PC-9 (cell line): ENCODE data around the gene PRKCH. TPM values are rescaled to one million over a fixed set of nuclear protein-coding genes. Genes with fewer than 3 reads are reported as not detected.

Experiments used
- Bru-seq: library from RNA; stranded (reverse); fragments of 400-500 nt; gene quantifications from one replicate; lab custom pipeline; 2021; lab: Mats Ljungman, UMichigan
- BruChase-seq, 2 experiments: library from RNA; stranded (reverse); fragments of 400-500 nt; gene quantifications; one replicate each; lab custom pipeline; 2021; lab: Mats Ljungman, UMichigan
- BruUV-seq: library from RNA; stranded (reverse); fragments of 400-500 nt; replicated peaks from 2 replicates; lab custom pipeline; 2021; lab: Mats Ljungman, UMichigan
- CTCF ChIA-PET: fragments of 300-600 bp; sonication (Branson Sonifier 250); formaldehyde crosslinking; loops from one replicate; lab custom pipeline; 2022; ENCODE audit warnings: antibody characterized with exemption; lab: Charles Lee
- POLR2A ChIA-PET: fragments of 300-600 bp; sonication (Branson Sonifier 250); formaldehyde crosslinking; loops from one replicate; lab custom pipeline; 2022; ENCODE audit warnings: antibody characterized with exemption; ENCODE audit not compliant: unreplicated experiment; lab: Charles Lee
- DNase-seq, 2 experiments: peaks; one replicate each; pipeline versions ENCODE4 v3.0.0 to v3.0.0-alpha.2; 2015 to 2022; ENCODE audit warnings: mixed read lengths in 1 of 2
- H2AFZ ChIP-seq: fragments of 200-600 bp; sonication (generic); 2 replicates; pipeline ENCODE4 v1.8.1; 2017; ENCODE audit warnings: antibody characterized with exemption
- H3F3A ChIP-seq: fragments of 200-600 bp; sonication (generic); 2 replicates; pipeline ENCODE4 v1.8.1; 2017; ENCODE audit warnings: antibody characterized with exemption, mild to moderate bottlenecking, low read depth; ENCODE audit not compliant: insufficient read depth
- H3K27ac ChIP-seq: fragments of 200-600 bp; sonication (generic); 2 replicates; pipeline ENCODE4 v1.6.1; 2016; ENCODE audit warnings: mixed run types
- H3K27me3 ChIP-seq: fragments of 200-600 bp; sonication (generic); 2 replicates; pipeline ENCODE4 v1.6.1; 2016; ENCODE audit warnings: low read depth, mixed run types; ENCODE audit not compliant: insufficient read depth
- H3K36me3 ChIP-seq: fragments of 200-600 bp; sonication (generic); 2 replicates; pipeline ENCODE4 v1.6.1; 2016; ENCODE audit warnings: low read depth, mixed run types
- H3K4me1 ChIP-seq: fragments of 200-600 bp; sonication (generic); replicated peaks from 2 replicates; pipeline ENCODE4 v1.6.1; 2016; ENCODE audit warnings: mixed run types; ENCODE audit not compliant: insufficient read depth
- H3K4me2 ChIP-seq: fragments of 200-600 bp; sonication (generic); 2 replicates; pipeline ENCODE4 v1.6.1; 2017; ENCODE audit warnings: mixed run types
- H3K4me3 ChIP-seq: fragments of 200-600 bp; sonication (generic); 2 replicates; pipeline ENCODE4 v1.6.1; 2016; ENCODE audit warnings: mixed run types
- H3K79me2 ChIP-seq: fragments of 200-600 bp; sonication (generic); 2 replicates; pipeline ENCODE4 v1.6.1; 2017; ENCODE audit warnings: low read depth, mixed run types
- H3K9me2 ChIP-seq: fragments of 200-600 bp; sonication (generic); 2 replicates; pipeline ENCODE4 v1.8.1; 2017; ENCODE audit warnings: mild to moderate bottlenecking; ENCODE audit not compliant: insufficient read depth
- H3K9me3 ChIP-seq: fragments of 200-600 bp; sonication (generic); 2 replicates; pipeline ENCODE4 v1.8.1; 2016; ENCODE audit warnings: low read depth; ENCODE audit not compliant: insufficient read depth
- H4K20me1 ChIP-seq: fragments of 200-600 bp; sonication (generic); 2 replicates; pipeline ENCODE4 v1.8.1; 2017; ENCODE audit not compliant: insufficient read depth
- CTCF ChIP-seq: fragments of 200-600 bp; sonication (generic); conservative IDR thresholded peaks from 2 replicates; pipeline ENCODE4 v1.6.1; 2017; ENCODE audit warnings: mixed run types, antibody characterized with exemption, mild to moderate bottlenecking, moderate library complexity
- EZH2 ChIP-seq: fragments of 200-600 bp; sonication (generic); IDR thresholded peaks from 2 replicates; pipeline ENCODE4 v1.8.0; 2017; ENCODE audit warnings: antibody characterized with exemption, low read depth
- intact Hi-C: fragments of 100-400 bp; cut with micrococcal nuclease; formaldehyde crosslinking; loops from one replicate; pipeline ENCODE4 v1.10.0; 2022; ENCODE audit not compliant: unreplicated experiment
- long read RNA-seq: library from polyadenylated mRNA; stranded (forward); transcript quantifications from one replicate; pipeline ENCODE4 v2.0.0, GENCODE V29; 2022
- total RNA-seq: library from RNA; stranded (reverse); gene quantifications from 2 replicates; pipeline ENCODE4 v1.2.3, GENCODE V29; 2021

The PRKCH gene
- 32.4 and 49.8 TPM in 2 replicates for total RNA-seq
- Bru-seq, nascent RNA: percentile 79 among the genes with signal in this experiment
- BruChase-seq, experiment 1, labeled RNA remaining after a 2-hour chase: percentile 71 among the genes with signal in this experiment
- BruChase-seq, experiment 2, labeled RNA remaining after a 6-hour chase: percentile 60 among the genes with signal in this experiment
- long read RNA-seq, transcript PRKCH-201 (14 exons, 3,582 nt): major isoform, 32 of 43 reads
- long read RNA-seq, partial matches to known transcripts: 2 of 43 reads
- long read RNA-seq, other reads (novel, unspliced or antisense): 9 of 43 reads

- H2AFZ ChIP-seq: peak within 1 kb of the TSS; percentile 75
- peaks cover 30% of the 10 kb centered on the region for H3K4me1 ChIP-seq
- TF ChIP-seq EZH2 (no peak), CTCF (peak; percentile 46; the same call in 1 of the 2 replicates)
- DNase-seq: peak; percentile 91 to 93
- peak within 1 kb of the TSS; percentile 99 for H3K4me2 ChIP-seq
- intact Hi-C loops: loop anchor here (1.0 to 2.0 kb wide), 5 partner anchors 35 to 135 kb away; no protein-coding TSS in a partner anchor
- BruUV-seq: no TSS peak
- H3K27ac ChIP-seq: peak within 1 kb of the TSS; percentile 52
- peaks cover 14% of the 10 kb centered on the region; the same call in 1 of the 2 replicates for H3K36me3 ChIP-seq
- no peaks in the 10 kb centered on the region for H3K27me3 ChIP-seq
- ChIA-PET CTCF (interaction anchor here (0.5 to 1.1 kb wide), 4 partner anchors 30 to 47 kb away, joined by 3 to 6 read pairs (median 4); partner anchors contain the start of gene TMEM30B), POLR2A (interaction anchor here (0.6 to 1.0 kb wide), 6 partner anchors 13 to 482 kb away, joined by 3 to 12 read pairs (median 4); no protein-coding TSS in a partner anchor)
- no peaks in the 10 kb centered on the region for H3K9me2 ChIP-seq
- H3K9me3 ChIP-seq: peaks cover 9% of the 10 kb centered on the region
- 0 out of 2 replicates have a peak, but pooled peaks cover 9% of the 10 kb centered on the region for H3F3A ChIP-seq
- peak within 1 kb of the TSS; percentile 59 for H3K4me3 ChIP-seq
- no peaks in the 10 kb centered on the region for H4K20me1 ChIP-seq
- H3K79me2 ChIP-seq: peaks cover 48% of the 10 kb centered on the region
Measured at GRCh38 chr14:61321385-61322010, at the start of gene PRKCH. TSS of gene PRKCH (plus strand) at chr14:61321579. CDS start at chr14:61322102, 523 bp downstream.

GRCh38 chr14:61277232-61277631 lies 44.1 kb upstream of the PRKCH start:
- intact Hi-C loops: no loop called here
- peaks cover 38% of the 10 kb centered on the region for H3K79me2 ChIP-seq
- POLR2A ChIA-PET: no interaction called here
- DNase-seq: no peak
- peak overlapping the region; percentile 93; the same call in 1 of the 2 replicates for H3K4me3 ChIP-seq
- H3K27me3 ChIP-seq: no peaks in the 10 kb centered on the region
- H2AFZ ChIP-seq: no peak overlapping the region
- CTCF ChIA-PET: interaction anchor here (0.5 kb wide), 1 partner anchor 558 kb away, joined by 3 read pairs; no protein-coding TSS in a partner anchor
- H3F3A ChIP-seq: peaks cover 19% of the 10 kb centered on the region
- H3K4me1 ChIP-seq: peaks cover 27% of the 10 kb centered on the region
- H3K27ac ChIP-seq: no peak overlapping the region
- BruUV-seq: no TSS peak
- TF ChIP-seq EZH2: no peak
- TF ChIP-seq CTCF: no peak
- H3K9me3 ChIP-seq: no peaks in the 10 kb centered on the region
- no peaks in the 10 kb centered on the region for H3K9me2 ChIP-seq
- H3K4me2 ChIP-seq: peak overlapping the region; percentile 98
- peaks cover 19% of the 10 kb centered on the region for H4K20me1 ChIP-seq
- H3K36me3 ChIP-seq: no peaks in the 10 kb centered on the region

- H3K27me3 ChIP-seq: no peaks in the 10 kb centered on the region
- H2AFZ ChIP-seq: no peak overlapping the region
- peaks cover 19% of the 10 kb centered on the region for H4K20me1 ChIP-seq
- H3K4me2 ChIP-seq: peak overlapping the region; percentile 98
- DNase-seq: no peak
- peaks cover 32% of the 10 kb centered on the region for H3K4me1 ChIP-seq
- no TSS peak for BruUV-seq
- TF ChIP-seq CTCF: no peak
- no peak for TF ChIP-seq EZH2
- no peak overlapping the region for H3K27ac ChIP-seq
- ChIA-PET CTCF (interaction anchor here (0.5 kb wide), 1 partner anchor 557 kb away, joined by 3 read pairs; no protein-coding TSS in a partner anchor), POLR2A (no interaction called here)
- intact Hi-C loops: no loop called here
- peaks cover 40% of the 10 kb centered on the region for H3K79me2 ChIP-seq
- H3K9me2 ChIP-seq: no peaks in the 10 kb centered on the region
- H3K4me3 ChIP-seq: peak overlapping the region; percentile 93
- no peaks in the 10 kb centered on the region for H3K36me3 ChIP-seq
- H3F3A ChIP-seq: peaks cover 20% of the 10 kb centered on the region
- no peaks in the 10 kb centered on the region for H3K9me3 ChIP-seq
Measured at GRCh38 chr14:61277784-61278183, 43.6 kb upstream of the PRKCH start.
